ENCODE results near the gene SLC30A4. TPM values are rescaled to one million over a fixed set of nuclear protein-coding genes. Genes with fewer than 3 reads are reported as not detected.

Gene SLC30A4
- total RNA-seq, 2 donors from 2014 or later, result 2.1 to 2.8 TPM

DNA sequence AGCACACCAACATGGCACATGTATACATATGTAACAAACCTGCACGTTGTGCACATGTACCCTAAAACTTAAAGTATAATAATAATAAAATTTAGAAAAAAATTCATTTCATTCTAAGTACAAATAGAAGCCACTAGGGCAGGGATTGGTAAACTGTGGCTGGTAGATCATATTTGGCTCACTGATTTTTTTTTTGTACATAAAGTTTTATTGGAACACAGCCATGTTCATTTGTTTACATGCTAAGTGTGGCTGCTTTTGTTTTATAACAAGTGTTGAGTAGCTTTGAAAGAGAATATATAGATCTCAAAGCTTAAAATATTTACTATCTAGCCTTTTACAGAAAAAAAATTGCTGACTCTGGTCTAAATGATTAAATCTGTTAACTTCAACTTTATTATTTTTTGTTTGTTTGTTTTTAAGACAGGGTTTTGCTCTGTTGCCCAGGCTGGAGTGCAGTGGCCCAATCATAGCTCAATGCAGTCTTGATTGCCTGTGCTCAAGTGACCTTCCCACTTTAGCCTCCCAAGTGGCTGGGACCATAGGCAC lies 32.8 kb downstream of the SLC30A4 start:
- Mint-ChIP-seq H3K4me1 (ENCODE audit: low read depth in 2 of 2) (no peaks in the 10 kb centered on the region), H3K27ac (no peak overlapping the region), H3K27me3 (no peaks in the 10 kb centered on the region), H3K36me3 (no peaks in the 10 kb centered on the region), H3K4me3 (no peak overlapping the region), H3K9me3 (no peaks in the 10 kb centered on the region)
- DNase-seq (ENCODE audit: low spot score), result no peak
- ATAC-seq, result no peak

DNA sequence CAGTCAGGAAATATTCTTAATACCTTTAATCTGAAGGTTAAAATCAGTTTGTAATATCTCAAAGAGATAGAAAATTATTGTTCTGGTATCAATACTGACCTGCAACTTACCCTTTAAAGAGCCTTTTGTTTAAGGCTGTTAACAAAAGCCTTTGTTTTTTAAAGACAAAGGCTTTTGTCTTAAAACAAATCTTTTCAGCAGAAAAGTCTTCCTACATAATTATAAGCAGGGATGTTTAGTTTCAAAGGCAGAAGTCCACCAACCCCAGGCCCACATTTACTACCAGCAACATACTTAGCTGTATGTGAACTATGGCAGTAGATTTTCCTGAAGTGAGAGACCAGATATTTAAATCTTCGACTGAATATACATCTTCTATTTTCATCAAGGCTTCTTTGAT lies 36.2 kb downstream of the SLC30A4 start:
- Mint-ChIP-seq H3K4me1 (ENCODE audit: low read depth in 2 of 2) (no peaks in the 10 kb centered on the region), H3K36me3 (no peaks in the 10 kb centered on the region), H3K9me3 (no peaks in the 10 kb centered on the region), H3K27me3 (no peaks in the 10 kb centered on the region), H3K4me3 (no peak overlapping the region), H3K27ac (no peak overlapping the region)
- ATAC-seq (no peak), DNase-seq (ENCODE audit: low spot score) (no peak)

DNA sequence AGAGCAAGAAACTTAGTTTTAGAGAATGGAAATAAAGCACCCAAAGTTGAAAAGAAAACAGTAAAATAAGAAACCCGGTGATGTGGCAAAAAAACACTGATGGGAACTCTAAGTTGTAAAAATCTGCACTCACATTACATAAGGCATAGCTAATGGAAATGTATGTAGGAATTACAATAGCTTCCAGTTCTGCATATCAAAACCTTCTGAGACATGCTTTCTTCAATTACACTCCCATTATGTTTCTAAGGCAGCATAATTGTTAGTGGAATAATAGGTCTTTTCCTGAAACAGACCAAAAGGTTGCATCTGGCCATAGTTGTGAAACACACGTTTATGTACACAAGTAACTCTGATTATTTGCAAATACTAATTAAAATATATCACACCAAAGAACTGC lies 41.4 kb downstream of the SLC30A4 start:
- H3K27ac Mint-ChIP-seq, result no peak overlapping the region
- DNase-seq (ENCODE audit: low spot score) (no peak), ATAC-seq (no peak)
- H3K27me3 Mint-ChIP-seq, result no peaks in the 10 kb centered on the region
- H3K36me3 Mint-ChIP-seq, result no peaks in the 10 kb centered on the region
- no peaks in the 10 kb centered on the region for H3K4me1 Mint-ChIP-seq (ENCODE audit: low read depth in 2 of 2)
- no peak overlapping the region for H3K4me3 Mint-ChIP-seq
- H3K9me3 Mint-ChIP-seq, result no peaks in the 10 kb centered on the region

DNA sequence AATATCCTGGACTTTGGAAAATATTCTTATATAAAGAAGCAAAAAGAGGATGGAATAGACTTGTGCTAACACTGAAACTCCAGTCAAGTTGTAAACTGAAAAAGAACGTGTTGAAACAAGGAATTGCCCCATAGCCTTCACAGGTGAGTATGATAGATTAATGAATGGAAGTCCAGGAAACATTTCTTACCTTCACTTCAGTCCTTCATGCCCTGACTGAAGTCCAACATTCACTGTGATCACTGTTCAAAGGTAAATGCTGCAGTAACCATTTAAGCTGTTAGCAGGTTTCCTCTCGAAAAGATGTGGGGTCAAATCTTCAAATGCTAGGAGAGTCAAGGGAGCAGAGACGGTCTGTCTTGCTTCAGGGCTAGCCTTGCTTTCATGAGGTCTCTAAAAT lies 46.1 kb downstream of the SLC30A4 start:
- no peak for DNase-seq (ENCODE audit: low spot score)
- H3K4me1 Mint-ChIP-seq (ENCODE audit: low read depth in 2 of 2), result no peaks in the 10 kb centered on the region
- ATAC-seq, result no peak
- H3K36me3 Mint-ChIP-seq, result no peaks in the 10 kb centered on the region
- H3K9me3 Mint-ChIP-seq, result no peaks in the 10 kb centered on the region
- H3K4me3 Mint-ChIP-seq, result no peak overlapping the region
- H3K27me3 Mint-ChIP-seq, result peaks cover 4 to 10% of the 10 kb centered on the region in 2 donors
- no peak overlapping the region for H3K27ac Mint-ChIP-seq

DNA sequence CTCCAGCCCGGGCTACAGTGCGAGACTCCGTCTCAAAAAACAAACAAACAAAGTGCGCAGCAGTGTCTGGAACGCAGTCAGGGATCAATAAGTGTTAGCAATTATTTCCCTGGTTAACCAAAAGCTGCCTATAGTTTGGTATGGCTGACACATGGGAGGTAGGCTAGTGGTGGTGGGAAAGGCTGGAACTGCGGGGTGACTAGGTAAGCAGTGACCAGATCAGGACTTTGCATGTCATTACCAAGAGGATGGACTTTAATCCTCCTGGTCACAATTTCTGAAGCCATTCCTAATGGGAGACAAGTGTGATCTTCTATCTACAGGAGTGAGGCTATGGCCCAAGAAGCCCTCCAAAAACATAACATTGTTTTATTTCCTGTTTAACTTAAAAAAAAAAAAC lies 47.8 kb downstream of the SLC30A4 start:
- Mint-ChIP-seq H3K27ac (no peak overlapping the region), H3K27me3 (peaks cover 6 to 11% of the 10 kb centered on the region in 2 donors), H3K4me3 (no peak overlapping the region), H3K36me3 (no peaks in the 10 kb centered on the region), H3K9me3 (no peaks in the 10 kb centered on the region), H3K4me1 (ENCODE audit: low read depth in 2 of 2) (peaks cover under 1% of the 10 kb centered on the region in 2 donors)
- no peak for ATAC-seq
- no peak for DNase-seq (ENCODE audit: low spot score)

- H3K4me3 Mint-ChIP-seq, result no peak overlapping the region
- peaks cover 4 to 5% of the 10 kb centered on the region in 2 donors for H3K4me1 Mint-ChIP-seq (ENCODE audit: low read depth in 2 of 2)
- no peak overlapping the region for H3K27ac Mint-ChIP-seq
- no peak for ATAC-seq
- no peak for DNase-seq (ENCODE audit: low spot score)
- peaks cover 14 to 24% of the 10 kb centered on the region in 2 donors for H3K27me3 Mint-ChIP-seq
- no peaks in the 10 kb centered on the region for H3K36me3 Mint-ChIP-seq
- no peaks in the 10 kb centered on the region for H3K9me3 Mint-ChIP-seq
Observed at GRCh38 chr15:45473068-45473467, 49.5 kb downstream of the SLC30A4 start.

GRCh38 chr15:45471151-45471550 lies 51.4 kb downstream of the SLC30A4 start:
- ATAC-seq (no peak), DNase-seq (ENCODE audit: low spot score) (no peak)
- Mint-ChIP-seq H3K36me3 (no peaks in the 10 kb centered on the region), H3K4me3 (no peak overlapping the region), H3K27ac (no peak overlapping the region), H3K27me3 (peaks cover 22 to 33% of the 10 kb centered on the region in 2 donors), H3K9me3 (no peaks in the 10 kb centered on the region), H3K4me1 (ENCODE audit: low read depth in 2 of 2) (peaks cover 5 to 7% of the 10 kb centered on the region in 2 donors)

DNA sequence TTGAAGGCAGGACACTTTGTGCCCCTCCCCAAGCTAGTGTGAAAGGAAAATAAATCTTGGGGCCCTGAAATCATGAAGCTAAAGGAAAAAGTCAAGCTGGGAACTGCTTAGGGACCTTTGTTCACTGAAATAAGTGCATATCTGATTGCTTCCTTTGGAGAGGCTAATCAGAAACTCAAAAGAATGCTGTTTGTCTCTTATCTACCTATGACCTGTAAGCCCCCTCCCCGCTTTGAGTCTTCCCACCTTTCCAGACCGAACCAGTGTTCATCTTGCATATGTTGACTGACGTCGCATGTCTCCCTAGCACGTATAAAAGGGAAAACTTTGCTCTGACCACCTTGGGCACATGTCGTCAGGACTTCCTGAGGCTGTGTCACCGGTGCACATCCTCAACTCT lies 53.1 kb downstream of the SLC30A4 start:
- peaks cover 22 to 33% of the 10 kb centered on the region in 2 donors for H3K27me3 Mint-ChIP-seq
- H3K4me3 Mint-ChIP-seq, result no peak overlapping the region
- H3K36me3 Mint-ChIP-seq, result no peaks in the 10 kb centered on the region
- H3K4me1 Mint-ChIP-seq (ENCODE audit: low read depth in 2 of 2), result peaks cover 7 to 12% of the 10 kb centered on the region in 2 donors
- H3K27ac Mint-ChIP-seq, result no peak overlapping the region
- H3K9me3 Mint-ChIP-seq, result no peaks in the 10 kb centered on the region
- DNase-seq (ENCODE audit: low spot score) (no peak), ATAC-seq (no peak)

GRCh38 chr15:45469027-45469426 lies 53.5 kb downstream of the SLC30A4 start:
- H3K27me3 Mint-ChIP-seq, result peaks cover 22 to 33% of the 10 kb centered on the region in 2 donors
- no peaks in the 10 kb centered on the region for H3K9me3 Mint-ChIP-seq
- H3K4me1 Mint-ChIP-seq (ENCODE audit: low read depth in 2 of 2), result peaks cover 11 to 16% of the 10 kb centered on the region in 2 donors
- H3K36me3 Mint-ChIP-seq, result no peaks in the 10 kb centered on the region
- no peak for ATAC-seq
- DNase-seq (ENCODE audit: low spot score), result no peak
- no peak overlapping the region for H3K27ac Mint-ChIP-seq
- no peak overlapping the region for H3K4me3 Mint-ChIP-seq

DNA sequence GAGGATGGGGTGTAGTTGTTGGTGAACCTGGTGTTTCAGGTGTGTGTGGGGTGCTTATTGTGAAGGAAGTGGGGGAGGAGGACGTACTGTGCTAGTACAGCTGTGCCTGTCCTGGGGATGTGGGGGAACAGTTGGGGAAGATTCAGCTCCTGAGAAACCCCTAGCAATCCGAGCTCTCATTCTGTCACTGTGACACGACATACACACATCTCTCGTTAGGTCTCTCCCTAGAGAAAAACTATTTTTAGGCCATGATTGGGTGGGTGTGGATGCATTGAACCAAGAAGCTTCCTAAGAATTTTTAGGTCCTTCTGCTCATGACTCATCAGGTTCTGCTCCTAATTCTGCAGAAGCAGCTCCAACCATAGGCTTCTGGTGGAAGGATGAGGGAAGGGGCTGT lies 54.3 kb downstream of the SLC30A4 start:
- Mint-ChIP-seq H3K9me3 (no peaks in the 10 kb centered on the region), H3K36me3 (no peaks in the 10 kb centered on the region), H3K27ac (no peak overlapping the region), H3K4me3 (no peak overlapping the region), H3K4me1 (ENCODE audit: low read depth in 2 of 2) (peaks cover 14 to 18% of the 10 kb centered on the region in 2 donors), H3K27me3 (peaks cover 22 to 33% of the 10 kb centered on the region in 2 donors)
- DNase-seq (ENCODE audit: low spot score) (no peak), ATAC-seq (no peak)

DNA sequence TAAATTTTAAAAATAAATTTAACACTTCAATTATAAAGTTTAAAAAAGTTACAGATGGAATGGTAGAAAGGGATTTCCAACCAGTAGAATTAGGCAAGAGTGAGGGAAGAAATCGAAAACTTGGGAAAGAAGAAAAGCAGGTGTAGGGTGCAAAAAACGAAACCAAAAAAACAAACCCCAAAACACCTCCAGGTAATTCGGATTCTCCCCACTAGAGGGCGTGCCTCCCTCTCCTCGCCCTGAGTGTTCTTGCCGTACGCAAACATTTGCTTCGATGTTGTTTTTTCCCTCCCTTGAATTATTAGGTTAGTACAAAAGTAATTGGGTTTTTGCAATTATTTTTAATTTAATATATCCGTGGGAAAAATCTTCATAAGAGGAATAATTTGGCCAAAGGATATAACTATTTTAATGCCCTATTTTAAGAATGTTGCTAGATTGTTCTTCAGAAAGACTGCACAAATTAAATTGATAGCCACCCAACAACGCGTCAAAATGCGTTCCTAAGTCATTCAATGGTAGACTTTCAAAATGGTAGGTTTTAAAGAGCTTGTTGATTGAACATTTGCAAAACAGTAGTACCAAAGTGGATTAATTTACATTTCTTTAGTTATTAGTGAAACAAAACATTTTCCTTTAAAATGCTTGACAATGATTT lies 63.7 kb downstream of the SLC30A4 start:
- H3K27ac Mint-ChIP-seq, result peak overlapping the region; percentile 91 to 96
- no peaks in the 10 kb centered on the region for H3K36me3 Mint-ChIP-seq

GRCh38 chr15:45457641-45458539 lies 64.7 kb downstream of the SLC30A4 start:
- Mint-ChIP-seq H3K27me3 (no peaks in the 10 kb centered on the region), H3K4me1 (ENCODE audit: low read depth in 2 of 2) (peaks cover 48 to 49% of the 10 kb centered on the region in 2 donors), H3K27ac (peak overlapping the region; percentile 91 to 96), H3K36me3 (no peaks in the 10 kb centered on the region), H3K4me3 (peak overlapping the region; percentile 89), H3K9me3 (no peaks in the 10 kb centered on the region)
- ATAC-seq (peak; percentile 43 to 55), DNase-seq (ENCODE audit: low spot score) (peak; percentile 86)

More for the DNA sequence above, 63.7 kb downstream of the SLC30A4 start:
- Mint-ChIP-seq H3K9me3 (no peaks in the 10 kb centered on the region), H3K4me3 (peak overlapping the region; percentile 89), H3K27me3 (no peaks in the 10 kb centered on the region), H3K4me1 (ENCODE audit: low read depth in 2 of 2) (peaks cover 43 to 45% of the 10 kb centered on the region in 2 donors)
- DNase-seq (ENCODE audit: low spot score) (peak; percentile 81), ATAC-seq (no peak)

DNA sequence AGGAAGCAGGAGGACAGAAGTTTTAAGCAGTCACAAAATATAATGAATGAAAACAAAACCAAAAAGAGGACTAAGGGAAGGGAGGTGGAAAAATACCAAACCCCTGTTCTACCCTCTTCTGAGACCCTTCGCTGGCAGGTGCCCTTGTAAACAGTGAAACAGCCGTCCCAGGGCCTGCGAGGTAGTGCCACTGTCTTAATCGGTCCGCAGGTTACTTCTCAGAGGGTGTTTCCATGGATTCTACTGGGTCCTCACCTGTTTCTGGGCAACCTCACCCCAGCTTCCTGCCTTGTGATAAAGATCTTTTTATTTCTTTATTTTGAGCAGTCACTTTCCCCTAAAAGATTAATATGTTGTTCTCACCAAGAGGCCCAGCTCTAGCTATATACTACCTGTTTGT lies 65.3 kb downstream of the SLC30A4 start:
- peaks cover 52 to 54% of the 10 kb centered on the region in 2 donors for H3K4me1 Mint-ChIP-seq (ENCODE audit: low read depth in 2 of 2)
- H3K4me3 Mint-ChIP-seq, result peak overlapping the region; percentile 89
- ATAC-seq, result no peak
- no peaks in the 10 kb centered on the region for H3K9me3 Mint-ChIP-seq
- H3K27ac Mint-ChIP-seq, result peak overlapping the region; percentile 91 to 96
- DNase-seq (ENCODE audit: low spot score), result no peak
- peaks cover 4% of the 10 kb centered on the region for H3K36me3 Mint-ChIP-seq
- no peaks in the 10 kb centered on the region for H3K27me3 Mint-ChIP-seq
